B cell (primary cell): ENCODE measurements around the gene DPP10.

Experiments
- CTCF ChIP-seq: fragments of 200-600 bp; IDR thresholded peaks from one replicate; pipeline ENCODE4 v1.8.0; 2022; ENCODE audit warnings: antibody characterized with exemption, mild to moderate bottlenecking
- EZH2 ChIP-seq: IDR thresholded peaks from 2 replicates; pipeline ENCODE4 v1.6.1; 2012; ENCODE audit warnings: borderline replicate concordance, low read depth, mild to moderate bottlenecking, moderate library complexity, low read length; ENCODE audit not compliant: insufficient read depth, poor library complexity, severe bottlenecking

GRCh38 chr2:114727012-114727411, 284.6 kb downstream of the DPP10 start:
- TF ChIP-seq CTCF (no peak), EZH2 (no peak)
